Neural progenitor cell (in vitro differentiated cells): ENCODE measurements around the gene SOX10.

ENCODE experiments used
- EZH2phosphoT487 ChIP-seq: fragments of 200-600 bp; sonication (generic); IDR thresholded peaks from 2 replicates; pipeline ENCODE4 v1.6.1; 2017; ENCODE audit warnings: antibody characterized with exemption
- TF ChIP-seq, protein P1 (sequence below): fragments of 200-600 bp; sonication (generic); IDR thresholded peaks from 2 replicates; pipeline ENCODE4 v1.5.1; 2017; ENCODE audit warnings: antibody characterized with exemption, mild to moderate bottlenecking

DNA sequence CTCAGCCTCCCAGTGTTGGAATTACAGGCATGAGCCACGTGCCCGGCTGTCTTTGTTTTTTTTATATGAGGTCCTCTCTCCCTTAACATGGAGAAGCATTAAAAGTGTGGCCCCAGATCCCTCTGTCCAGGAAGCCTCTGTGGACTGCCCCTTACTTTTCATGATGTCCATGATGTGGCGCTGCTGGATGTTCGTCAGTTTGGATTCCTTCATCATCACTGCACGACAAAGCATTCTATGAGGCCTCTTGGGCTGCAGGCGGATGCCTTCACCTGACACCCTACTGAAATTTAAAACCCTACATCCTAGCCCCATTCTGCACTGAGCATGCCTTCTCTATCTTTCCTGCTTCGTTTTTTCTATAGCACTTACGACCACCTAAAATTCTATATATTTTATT, 33.0 kb downstream of the SOX10 start:
- TF ChIP-seq, protein P1, sequence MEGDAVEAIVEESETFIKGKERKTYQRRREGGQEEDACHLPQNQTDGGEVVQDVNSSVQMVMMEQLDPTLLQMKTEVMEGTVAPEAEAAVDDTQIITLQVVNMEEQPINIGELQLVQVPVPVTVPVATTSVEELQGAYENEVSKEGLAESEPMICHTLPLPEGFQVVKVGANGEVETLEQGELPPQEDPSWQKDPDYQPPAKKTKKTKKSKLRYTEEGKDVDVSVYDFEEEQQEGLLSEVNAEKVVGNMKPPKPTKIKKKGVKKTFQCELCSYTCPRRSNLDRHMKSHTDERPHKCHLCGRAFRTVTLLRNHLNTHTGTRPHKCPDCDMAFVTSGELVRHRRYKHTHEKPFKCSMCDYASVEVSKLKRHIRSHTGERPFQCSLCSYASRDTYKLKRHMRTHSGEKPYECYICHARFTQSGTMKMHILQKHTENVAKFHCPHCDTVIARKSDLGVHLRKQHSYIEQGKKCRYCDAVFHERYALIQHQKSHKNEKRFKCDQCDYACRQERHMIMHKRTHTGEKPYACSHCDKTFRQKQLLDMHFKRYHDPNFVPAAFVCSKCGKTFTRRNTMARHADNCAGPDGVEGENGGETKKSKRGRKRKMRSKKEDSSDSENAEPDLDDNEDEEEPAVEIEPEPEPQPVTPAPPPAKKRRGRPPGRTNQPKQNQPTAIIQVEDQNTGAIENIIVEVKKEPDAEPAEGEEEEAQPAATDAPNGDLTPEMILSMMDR, result peak; percentile 25
- TF ChIP-seq EZH2phosphoT487, result no peak
